ENCODE results near the gene MARCHF9. TPM values are rescaled to one million over a fixed set of nuclear protein-coding genes. Genes with fewer than 3 reads are reported as not detected.

MARCHF9 gene
- total and polyA plus RNA-seq, 2 donors (not counting 1 experiment from before 2014, with no cell fraction given), result 3.8 to 4.8 TPM

DNA sequence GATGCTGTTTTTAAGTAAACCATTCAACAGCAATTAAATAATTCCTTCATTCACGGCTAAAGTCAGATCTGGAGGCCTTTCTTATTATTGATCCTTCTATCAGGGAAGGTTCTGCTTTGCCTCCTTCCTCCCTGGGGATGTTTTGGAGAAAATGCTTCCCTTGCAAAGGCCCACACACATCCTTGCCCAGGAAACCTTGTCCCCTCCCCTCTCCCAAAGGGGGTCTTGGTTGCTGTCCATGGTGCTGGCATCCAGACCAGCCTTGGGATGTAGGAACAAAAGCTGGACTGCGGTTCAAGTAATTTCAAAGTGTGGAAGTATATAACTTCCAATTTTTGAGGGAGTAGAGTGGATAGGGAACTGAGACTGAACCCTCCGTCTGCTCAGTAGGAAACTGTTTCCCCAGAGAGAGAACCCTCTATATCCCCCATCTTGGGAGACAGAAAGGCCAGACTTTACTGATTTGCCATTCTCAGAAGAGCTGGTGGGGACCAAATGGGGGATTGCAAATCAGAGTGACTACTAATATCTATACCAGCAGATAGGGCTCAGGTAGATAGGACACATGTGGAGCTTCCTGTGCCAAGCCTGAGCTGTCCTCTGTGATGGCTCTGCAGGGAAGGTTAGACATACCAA is 5.6 kb downstream of the MARCHF9 start:
- Histone ChIP-seq H3K79me2 (ENCODE audit: control insufficient read depth, insufficient read depth, low read length) (no peaks in the 10 kb centered on the region), H3K4me2 (ENCODE audit: extremely low read depth, insufficient read depth, low read length) (no peak overlapping the region), H4K20me1 (ENCODE audit: control insufficient read depth, extremely low read depth, insufficient read depth, low read length) (no peaks in the 10 kb centered on the region), H2AFZ (ENCODE audit: low read length) (no peak overlapping the region), H3K4me1 (ENCODE audit: control insufficient read depth, extremely low read depth, insufficient read depth, low read length) (peaks cover 3% of the 10 kb centered on the region), H3K36me3 (ENCODE audit: control insufficient read depth, insufficient read depth, low read length) (no peaks in the 10 kb centered on the region), H3K27me3 (ENCODE audit: control insufficient read depth, insufficient read depth, low read length) (peaks cover 20% of the 10 kb centered on the region), H3K4me3 (replicated peaks in 1 of 4; ENCODE audit: control extremely low read depth in 1 of 4, insufficient read depth in 1 of 4, low read depth in 3 of 4, low read length in 4 of 4) (no peak overlapping the region), H3K9me3 (ENCODE audit: control insufficient read depth, insufficient read depth, low read depth, low read length) (no peaks in the 10 kb centered on the region), H3K27ac (ENCODE audit: insufficient read depth, low read length) (no peak overlapping the region), H3K9ac (ENCODE audit: insufficient read depth, low read length) (no peak overlapping the region)
- no peak for TF ChIP-seq EZH2 (IDR thresholded peaks at IDR 0.05; ENCODE audit: low read length, missing control alignments)
- TF ChIP-seq, protein P1, sequence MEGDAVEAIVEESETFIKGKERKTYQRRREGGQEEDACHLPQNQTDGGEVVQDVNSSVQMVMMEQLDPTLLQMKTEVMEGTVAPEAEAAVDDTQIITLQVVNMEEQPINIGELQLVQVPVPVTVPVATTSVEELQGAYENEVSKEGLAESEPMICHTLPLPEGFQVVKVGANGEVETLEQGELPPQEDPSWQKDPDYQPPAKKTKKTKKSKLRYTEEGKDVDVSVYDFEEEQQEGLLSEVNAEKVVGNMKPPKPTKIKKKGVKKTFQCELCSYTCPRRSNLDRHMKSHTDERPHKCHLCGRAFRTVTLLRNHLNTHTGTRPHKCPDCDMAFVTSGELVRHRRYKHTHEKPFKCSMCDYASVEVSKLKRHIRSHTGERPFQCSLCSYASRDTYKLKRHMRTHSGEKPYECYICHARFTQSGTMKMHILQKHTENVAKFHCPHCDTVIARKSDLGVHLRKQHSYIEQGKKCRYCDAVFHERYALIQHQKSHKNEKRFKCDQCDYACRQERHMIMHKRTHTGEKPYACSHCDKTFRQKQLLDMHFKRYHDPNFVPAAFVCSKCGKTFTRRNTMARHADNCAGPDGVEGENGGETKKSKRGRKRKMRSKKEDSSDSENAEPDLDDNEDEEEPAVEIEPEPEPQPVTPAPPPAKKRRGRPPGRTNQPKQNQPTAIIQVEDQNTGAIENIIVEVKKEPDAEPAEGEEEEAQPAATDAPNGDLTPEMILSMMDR (conservative IDR thresholded peaks at IDR 0.05 in 1 of 2, IDR thresholded peaks at IDR 0.05 in 1 of 2; ENCODE audit: low read depth in 1 of 2, low read length in 2 of 2), result no peak
- DNase-seq (ENCODE audit: low read depth in 2 of 2), result no peak

DNA sequence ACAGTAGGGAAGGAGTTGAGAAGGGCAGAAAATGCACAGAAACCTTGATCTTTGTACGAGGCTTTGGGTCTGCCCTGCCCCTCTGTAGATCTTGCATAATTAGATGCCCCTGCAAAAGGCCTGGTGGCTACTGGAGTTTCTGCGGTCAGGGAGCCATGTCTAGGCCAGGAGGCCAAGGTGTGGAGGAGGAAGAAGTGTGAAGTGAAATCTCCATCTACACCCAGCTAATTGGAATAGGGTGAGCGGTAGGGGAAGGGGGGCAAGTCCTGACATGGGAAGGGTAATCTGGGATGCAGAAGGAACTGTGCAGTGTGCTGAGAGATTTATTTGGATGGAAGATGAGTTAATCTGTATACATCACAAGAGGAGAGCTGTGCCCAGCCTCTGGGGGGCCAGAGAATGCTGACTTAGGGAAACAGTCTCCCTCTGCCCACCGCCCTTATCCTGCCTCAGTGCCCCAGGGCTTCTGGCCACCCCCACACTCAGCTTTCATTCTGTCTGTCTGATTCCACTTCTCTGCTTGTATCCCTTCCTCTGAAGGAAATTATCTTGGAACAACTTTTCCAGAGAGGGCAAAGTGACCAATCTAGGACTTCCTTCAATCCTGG is 6.6 kb downstream of the MARCHF9 start:
- Histone ChIP-seq H4K20me1 (ENCODE audit: control insufficient read depth, extremely low read depth, insufficient read depth, low read length) (no peaks in the 10 kb centered on the region), H3K4me2 (ENCODE audit: extremely low read depth, insufficient read depth, low read length) (no peak overlapping the region), H3K27me3 (ENCODE audit: control insufficient read depth, insufficient read depth, low read length) (peaks cover 27% of the 10 kb centered on the region), H3K36me3 (ENCODE audit: control insufficient read depth, insufficient read depth, low read length) (no peaks in the 10 kb centered on the region), H3K79me2 (ENCODE audit: control insufficient read depth, insufficient read depth, low read length) (no peaks in the 10 kb centered on the region), H2AFZ (ENCODE audit: low read length) (no peak overlapping the region), H3K4me1 (ENCODE audit: control insufficient read depth, extremely low read depth, insufficient read depth, low read length) (peaks cover 9% of the 10 kb centered on the region), H3K27ac (ENCODE audit: insufficient read depth, low read length) (no peak overlapping the region), H3K9me3 (ENCODE audit: control insufficient read depth, insufficient read depth, low read depth, low read length) (no peaks in the 10 kb centered on the region), H3K4me3 (replicated peaks in 1 of 4; ENCODE audit: control extremely low read depth in 1 of 4, insufficient read depth in 1 of 4, low read depth in 3 of 4, low read length in 4 of 4) (no peak overlapping the region), H3K9ac (ENCODE audit: insufficient read depth, low read length) (no peak overlapping the region)
- TF ChIP-seq EZH2 (IDR thresholded peaks at IDR 0.05; ENCODE audit: low read length, missing control alignments), result no peak
- TF ChIP-seq, protein P1 (conservative IDR thresholded peaks at IDR 0.05 in 1 of 2, IDR thresholded peaks at IDR 0.05 in 1 of 2; ENCODE audit: low read depth in 1 of 2, low read length in 2 of 2), result no peak
- DNase-seq (ENCODE audit: low read depth in 2 of 2), result no peak

DNA sequence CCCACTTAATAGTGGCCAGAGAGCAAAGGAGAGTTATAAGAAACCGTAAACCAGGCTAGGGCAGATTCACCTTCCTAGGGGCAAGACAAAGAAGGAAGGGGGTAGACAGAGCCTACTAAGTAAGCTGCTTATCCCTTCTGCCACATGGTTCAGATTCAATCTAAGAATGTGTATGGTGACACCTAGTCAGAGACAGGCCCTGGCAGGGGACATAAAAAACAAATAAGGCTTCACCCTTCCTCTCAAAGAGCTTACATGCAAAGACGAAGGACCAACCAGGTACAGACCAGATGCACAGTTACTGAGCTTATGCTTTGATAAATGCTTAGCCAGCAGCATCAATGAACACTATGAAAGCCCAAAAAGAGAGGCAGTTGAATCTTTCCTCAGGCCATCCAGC is 7.6 kb downstream of the MARCHF9 start:
- Histone ChIP-seq H3K36me3 (ENCODE audit: control insufficient read depth, insufficient read depth, low read length) (no peaks in the 10 kb centered on the region), H4K20me1 (ENCODE audit: control insufficient read depth, extremely low read depth, insufficient read depth, low read length) (no peaks in the 10 kb centered on the region), H3K27ac (ENCODE audit: insufficient read depth, low read length) (no peak overlapping the region), H3K27me3 (ENCODE audit: control insufficient read depth, insufficient read depth, low read length) (peaks cover 31% of the 10 kb centered on the region), H3K9ac (ENCODE audit: insufficient read depth, low read length) (no peak overlapping the region), H2AFZ (ENCODE audit: low read length) (no peak overlapping the region), H3K4me3 (replicated peaks in 1 of 4; ENCODE audit: control extremely low read depth in 1 of 4, insufficient read depth in 1 of 4, low read depth in 3 of 4, low read length in 4 of 4) (no peak overlapping the region), H3K9me3 (ENCODE audit: control insufficient read depth, insufficient read depth, low read depth, low read length) (no peaks in the 10 kb centered on the region), H3K4me2 (ENCODE audit: extremely low read depth, insufficient read depth, low read length) (no peak overlapping the region), H3K79me2 (ENCODE audit: control insufficient read depth, insufficient read depth, low read length) (no peaks in the 10 kb centered on the region), H3K4me1 (ENCODE audit: control insufficient read depth, extremely low read depth, insufficient read depth, low read length) (peaks cover 13% of the 10 kb centered on the region)
- no peak for DNase-seq (ENCODE audit: low read depth in 2 of 2)
- TF ChIP-seq, protein P1 (conservative IDR thresholded peaks at IDR 0.05 in 1 of 2, IDR thresholded peaks at IDR 0.05 in 1 of 2; ENCODE audit: low read depth in 1 of 2, low read length in 2 of 2), result no peak
- no peak for TF ChIP-seq EZH2 (IDR thresholded peaks at IDR 0.05; ENCODE audit: low read length, missing control alignments)

All from fibroblast of lung (primary cell).